Mammary epithelial cell (primary cell): Measurements from ENCODE around the gene FKBP5.

Experiments
- CTCF ChIP-seq, 2 donors: IDR thresholded peaks in 1 of 2; conservative IDR thresholded peaks in 1 of 2; 2 replicates each; pipeline ENCODE4 v1.5.1; 2011 to 2012; ENCODE audit warnings: inconsistent platforms in 2 of 2, low read length in 2 of 2, mild to moderate bottlenecking in 2 of 2, control low read depth in 1 of 2, low read depth in 1 of 2; ENCODE audit not compliant: insufficient read depth in 1 of 2; ENCODE audit errors: extremely low read depth in 1 of 2
- EZH2 ChIP-seq: IDR thresholded peaks from 2 replicates; pipeline ENCODE4 v1.6.1; 2012; ENCODE audit warnings: low read length, inconsistent platforms, borderline replicate concordance

- TF ChIP-seq EZH2 (no peak), CTCF (conservative IDR thresholded peaks at IDR 0.05 in 1 of 2, IDR thresholded peaks at IDR 0.05 in 1 of 2; ENCODE audit: extremely low read depth in 1 of 2, insufficient read depth in 1 of 2, low read depth in 1 of 2, low read length in 2 of 2) (no peak)
These were observed 30.7 kb upstream of the FKBP5 start for GRCh38 chr6:35719404-35719829.
